ENCODE measurements around the gene CLDND1.

- no peak for TF ChIP-seq POLR2A (IDR thresholded peaks at IDR 0.05)
- no peak for TF ChIP-seq CTCF (IDR thresholded peaks at IDR 0.05)
Observed at GRCh38 chr3:98545940-98546339, 23.2 kb upstream of the CLDND1 start.

All from sigmoid colon (tissue), 3 donors.